Peyer's patch (tissue), 4 donors: ENCODE measurements around the gene DNM3.

Experiments
- CTCF ChIP-seq, 6 experiments: fragments of 450-650 bp in 4 of 6; fragments of 200-600 bp in 2 of 6; sonication (generic) in 1 of 6; IDR thresholded peaks; one replicate each; pipeline ENCODE4 v1.5.1; 2017 to 2019; ENCODE audit warnings: antibody characterized with exemption in 6 of 6, mild to moderate bottlenecking in 3 of 6, moderate library complexity in 1 of 6
- POLR2A ChIP-seq, 2 donors: fragments of 450-650 bp; IDR thresholded peaks; one replicate each; pipeline ENCODE4 v1.5.1; 2017; ENCODE audit warnings: antibody characterized with exemption in 2 of 2, mild to moderate bottlenecking in 2 of 2, moderate library complexity in 2 of 2

- TF ChIP-seq CTCF (IDR thresholded peaks at IDR 0.05) (no peak), POLR2A (IDR thresholded peaks at IDR 0.05) (no peak)
These were observed 536.9 kb downstream of the DNM3 start for GRCh38 chr1:172378109-172378760.
